NAMALWA (cell line): ENCODE measurements around the gene OAS3.

Experiments used
- DNase-seq: peaks from one replicate; pipeline ENCODE4 v3.0.0-alpha.2; 2015; ENCODE audit warnings: low spot score

OAS3 gene

GRCh38 chr12:112961536-112961935 lies 23.3 kb downstream of the OAS3 start:
- DNase-seq: no peak

DNA sequence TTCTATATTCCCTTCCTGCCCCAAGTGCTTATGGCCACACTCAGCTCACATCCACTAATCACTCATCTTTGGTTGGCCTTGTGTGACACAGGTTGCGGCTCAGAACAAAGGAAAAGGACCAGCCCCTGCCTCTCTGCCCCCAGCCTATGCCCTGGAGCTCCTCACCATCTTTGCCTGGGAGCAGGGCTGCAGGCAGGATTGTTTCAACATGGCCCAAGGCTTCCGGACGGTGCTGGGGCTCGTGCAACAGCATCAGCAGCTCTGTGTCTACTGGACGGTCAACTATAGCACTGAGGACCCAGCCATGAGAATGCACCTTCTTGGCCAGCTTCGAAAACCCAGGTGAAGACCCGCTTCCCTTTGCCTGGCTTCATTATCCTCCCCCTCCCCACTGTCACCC lies 24.3 kb downstream of the OAS3 start:
- no peak for DNase-seq

DNA sequence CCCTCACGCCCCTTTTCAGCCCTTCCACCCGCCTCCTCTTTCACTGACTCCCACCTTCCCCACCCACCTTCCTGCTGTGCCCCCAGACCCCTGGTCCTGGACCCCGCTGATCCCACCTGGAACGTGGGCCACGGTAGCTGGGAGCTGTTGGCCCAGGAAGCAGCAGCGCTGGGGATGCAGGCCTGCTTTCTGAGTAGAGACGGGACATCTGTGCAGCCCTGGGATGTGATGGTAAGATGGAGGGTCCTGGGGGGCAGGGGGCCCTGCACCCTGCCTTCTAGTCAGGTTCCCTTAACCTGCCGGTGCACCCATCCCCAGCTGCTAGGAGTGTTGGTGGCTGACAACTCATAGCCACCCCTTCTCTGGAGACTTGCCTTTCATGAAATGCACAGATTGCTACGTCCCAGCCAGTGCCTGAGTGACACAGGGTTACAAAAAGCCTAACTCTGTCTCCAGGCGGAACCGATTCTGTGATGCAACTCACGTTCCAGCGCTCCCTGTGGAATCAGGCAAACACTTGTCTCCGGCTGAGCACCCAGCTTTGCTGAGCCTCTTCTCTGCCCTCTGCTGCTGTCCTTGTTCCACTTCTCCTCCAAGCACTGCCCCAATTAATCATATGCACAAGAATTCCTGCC lies 25.1 kb downstream of the OAS3 start:
- no peak for DNase-seq

DNA sequence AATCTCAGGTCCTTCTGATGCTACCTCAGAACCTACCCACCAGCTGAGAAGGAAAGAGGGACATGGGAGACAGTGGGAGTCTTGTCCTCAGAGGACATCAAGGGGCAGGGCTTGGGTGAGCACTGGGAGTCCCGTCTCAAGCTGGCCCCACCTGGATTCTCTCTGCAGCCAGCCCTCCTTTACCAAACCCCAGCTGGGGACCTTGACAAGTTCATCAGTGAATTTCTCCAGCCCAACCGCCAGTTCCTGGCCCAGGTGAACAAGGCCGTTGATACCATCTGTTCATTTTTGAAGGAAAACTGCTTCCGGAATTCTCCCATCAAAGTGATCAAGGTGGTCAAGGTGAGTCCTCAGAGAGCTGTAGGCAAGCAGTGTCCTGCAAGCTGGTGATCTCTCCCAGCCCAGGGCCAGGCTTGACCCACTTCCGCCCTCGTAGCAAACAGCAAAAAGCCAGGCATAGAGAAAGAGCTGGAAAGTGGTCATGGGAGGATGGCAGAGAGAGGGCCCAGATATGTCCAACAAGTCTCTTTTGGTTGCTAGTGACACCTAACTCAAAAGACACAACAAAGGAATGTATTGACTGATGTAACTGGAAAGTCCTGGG lies 25.9 kb downstream of the OAS3 start:
- DNase-seq: no peak

DNA sequence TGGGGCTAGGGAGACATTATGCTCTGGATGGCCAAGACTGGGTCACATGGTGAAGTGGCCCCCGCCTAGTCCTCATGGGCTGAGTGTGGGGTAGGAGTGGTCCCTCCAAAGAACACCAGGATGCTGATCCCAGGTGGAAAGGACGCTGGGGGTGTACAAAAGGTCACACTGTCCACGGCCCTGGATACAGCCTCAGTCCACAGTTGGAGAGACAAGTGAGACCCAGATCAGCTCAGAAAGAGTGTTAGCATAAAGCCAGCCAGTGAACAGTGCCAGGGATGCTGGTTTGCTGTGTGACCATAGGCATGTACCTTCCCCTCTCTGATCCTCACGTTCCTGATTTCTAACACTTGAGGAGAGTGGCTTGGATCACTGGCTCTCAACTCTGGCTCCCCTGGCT lies 26.6 kb downstream of the OAS3 start:
- no peak for DNase-seq

GRCh38 chr12:112965643-112966042 lies 27.4 kb downstream of the OAS3 start:
- DNase-seq: no peak

DNA sequence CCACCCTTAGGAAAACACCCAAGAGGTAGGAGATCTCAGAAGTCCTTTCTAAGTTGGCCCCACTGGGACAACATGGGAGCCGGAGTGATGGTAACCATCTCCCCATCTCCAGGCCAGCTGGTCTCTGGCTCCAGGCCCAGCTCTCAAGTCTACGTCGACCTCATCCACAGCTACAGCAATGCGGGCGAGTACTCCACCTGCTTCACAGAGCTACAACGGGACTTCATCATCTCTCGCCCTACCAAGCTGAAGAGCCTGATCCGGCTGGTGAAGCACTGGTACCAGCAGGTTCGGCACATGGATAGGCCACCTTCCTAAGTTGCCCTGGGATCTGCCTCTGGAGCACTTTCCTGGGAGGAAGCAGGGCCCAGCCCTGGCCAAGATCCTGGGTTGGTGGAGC lies 29.0 kb downstream of the OAS3 start:
- DNase-seq: no peak

DNA sequence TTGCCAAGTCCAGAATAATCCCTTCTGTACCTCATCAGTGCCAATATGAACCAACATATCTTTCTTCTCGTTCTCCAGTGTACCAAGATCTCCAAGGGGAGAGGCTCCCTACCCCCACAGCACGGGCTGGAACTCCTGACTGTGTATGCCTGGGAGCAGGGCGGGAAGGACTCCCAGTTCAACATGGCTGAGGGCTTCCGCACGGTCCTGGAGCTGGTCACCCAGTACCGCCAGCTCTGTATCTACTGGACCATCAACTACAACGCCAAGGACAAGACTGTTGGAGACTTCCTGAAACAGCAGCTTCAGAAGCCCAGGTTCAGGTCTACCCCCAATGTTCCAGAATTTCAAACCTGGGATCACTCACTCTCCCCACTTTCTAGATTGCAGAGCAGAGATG lies 29.6 kb downstream of the OAS3 start:
- no peak for DNase-seq

GRCh38 chr12:112969547-112970306 lies 31.5 kb downstream of the OAS3 start:
- DNase-seq: no peak

GRCh38 chr12:112970391-112970790 lies 32.1 kb downstream of the OAS3 start:
- no peak for DNase-seq

- no peak for DNase-seq
These were observed 33.0 kb downstream of the OAS3 start for GRCh38 chr12:112971248-112971647.

DNA sequence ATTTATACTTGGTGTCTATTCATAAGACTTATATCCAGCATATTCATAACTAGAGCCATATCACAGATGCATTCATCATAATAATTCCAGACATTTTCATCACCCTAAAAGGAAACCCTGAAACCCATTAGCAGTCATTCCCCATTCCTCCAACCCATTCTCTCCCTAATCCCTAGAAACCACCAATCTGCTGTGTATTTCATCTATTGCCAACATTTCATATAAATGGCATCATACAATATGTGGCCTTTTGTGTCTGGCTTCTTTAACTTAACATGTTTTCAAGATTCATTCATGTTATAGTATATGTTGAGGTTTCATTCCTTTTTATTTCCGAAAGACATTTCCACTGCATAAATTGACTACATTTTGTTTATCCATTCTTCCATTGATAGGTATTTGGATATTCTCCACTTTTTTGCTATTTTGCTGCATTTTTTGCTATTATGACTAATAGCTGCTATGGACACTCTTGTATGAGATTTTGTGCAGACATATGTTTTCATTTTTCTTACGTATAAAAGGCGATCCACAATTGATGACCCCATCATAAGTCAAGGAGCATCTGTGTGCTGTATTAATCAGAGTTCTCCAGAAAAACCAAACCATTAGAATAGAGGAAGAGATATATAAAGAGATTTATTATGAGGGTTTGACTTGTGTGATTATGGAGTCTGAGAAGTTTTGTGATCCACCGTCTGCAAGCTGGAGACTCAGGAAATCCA lies 34.9 kb downstream of the OAS3 start:
- no peak for DNase-seq

DNA sequence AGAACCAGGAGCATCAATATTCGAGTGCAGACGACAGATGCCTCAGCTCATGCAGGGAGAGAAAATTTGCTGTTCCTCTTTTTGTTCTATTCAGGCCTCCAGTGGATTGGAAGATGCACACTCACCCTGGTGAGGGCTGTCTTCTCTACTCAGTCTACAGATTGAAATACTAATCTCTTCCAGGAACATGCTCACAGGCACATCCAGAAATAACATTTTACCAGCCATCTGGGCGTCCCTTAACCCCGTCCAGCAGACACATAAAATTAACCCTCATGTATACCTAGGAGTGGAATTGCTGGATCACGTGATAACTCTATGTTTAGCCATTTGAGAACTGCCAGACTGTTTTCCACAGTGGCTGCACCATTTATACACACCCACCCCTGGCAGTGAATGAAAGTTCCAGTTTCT lies 35.6 kb downstream of the OAS3 start:
- no peak for DNase-seq

GRCh38 chr12:112974904-112975303 lies 36.6 kb downstream of the OAS3 start:
- DNase-seq: no peak

DNA sequence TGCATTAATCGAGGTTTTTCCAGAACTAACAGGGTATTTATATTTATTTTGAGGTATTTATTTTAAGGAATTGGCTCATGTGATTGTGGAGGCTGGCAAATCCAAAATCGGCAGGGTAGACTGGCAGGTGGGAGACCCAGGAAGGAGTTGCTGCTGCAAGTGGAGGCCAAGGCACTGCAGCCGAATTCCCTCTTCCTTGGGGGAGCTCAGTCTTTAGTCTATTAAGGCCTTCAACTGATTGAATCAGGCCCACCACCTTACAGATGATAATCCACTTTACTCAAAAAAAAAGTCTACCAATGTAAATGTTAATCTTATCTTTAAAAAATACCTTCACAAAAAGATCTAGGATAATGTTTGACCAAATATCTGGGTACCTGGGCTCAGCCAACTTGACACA lies 38.9 kb downstream of the OAS3 start:
- DNase-seq: no peak

DNA sequence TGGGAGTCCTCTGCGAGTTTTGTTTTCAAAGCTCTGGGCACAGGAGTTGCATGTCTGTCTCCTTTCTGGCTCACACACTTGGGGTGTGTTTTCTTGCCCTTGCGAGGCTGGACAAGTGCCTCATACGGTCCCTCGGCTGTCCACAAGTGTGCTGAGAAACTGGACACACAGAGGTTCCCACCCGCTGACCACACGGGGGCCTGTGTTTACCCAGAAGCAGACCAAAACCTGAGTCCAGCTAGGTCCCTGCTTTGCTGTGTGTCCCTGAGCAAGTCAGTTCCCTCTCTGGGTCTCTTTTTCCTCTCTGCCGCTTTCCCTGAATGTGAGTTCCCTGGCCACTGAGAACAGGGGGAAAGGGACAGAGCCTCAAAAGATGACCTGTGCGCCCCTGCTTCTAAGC lies 39.4 kb downstream of the OAS3 start:
- no peak for DNase-seq

DNA sequence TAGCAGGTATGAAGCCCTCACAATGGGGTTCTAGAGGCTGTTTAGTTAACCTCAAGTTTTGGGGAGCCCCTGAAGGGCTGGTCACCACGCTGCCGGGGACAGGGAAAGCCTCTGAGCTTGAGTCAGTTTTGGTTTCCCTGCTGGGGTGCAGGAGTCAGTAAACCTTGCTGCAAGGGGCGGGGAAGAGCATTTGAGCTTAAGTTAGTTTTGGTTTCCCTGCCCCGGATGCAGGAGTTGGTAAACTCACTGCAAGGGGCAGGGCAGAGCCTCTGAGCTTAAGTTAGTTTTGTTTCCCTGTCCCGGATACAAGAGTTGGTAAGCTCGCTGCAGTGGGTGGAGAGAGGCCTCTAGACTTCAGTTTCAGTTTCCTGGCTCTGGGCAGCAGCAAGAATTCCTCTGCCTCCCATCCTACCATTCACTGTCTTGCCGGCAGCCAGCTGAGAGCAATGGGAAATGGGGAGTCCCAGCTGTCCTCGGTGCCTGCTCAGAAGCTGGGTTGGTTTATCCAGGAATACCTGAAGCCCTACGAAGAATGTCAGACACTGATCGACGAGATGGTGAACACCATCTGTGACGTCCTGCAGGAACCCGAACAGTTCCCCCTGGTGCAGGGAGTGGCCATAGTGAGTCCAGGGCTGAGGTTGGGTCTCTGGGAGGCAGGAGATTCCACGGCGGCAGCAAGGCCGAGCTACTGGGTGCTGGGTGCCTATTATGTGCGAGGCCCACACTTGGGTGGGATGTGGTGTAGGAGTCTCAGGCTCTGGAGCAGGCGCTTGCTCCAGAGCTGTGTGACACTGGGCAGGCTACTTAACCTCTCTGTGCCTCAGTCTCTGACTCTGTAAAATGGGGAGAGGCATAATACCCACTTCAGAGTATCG lies 40.1 kb downstream of the OAS3 start, which contains the start of gene OAS2:
Gene OAS2 (plus strand): TSS at position 357 of the 878 bp plus-strand sequence. CDS start 90 bp downstream, at position 447.
- peak; percentile 96 for DNase-seq

DNA sequence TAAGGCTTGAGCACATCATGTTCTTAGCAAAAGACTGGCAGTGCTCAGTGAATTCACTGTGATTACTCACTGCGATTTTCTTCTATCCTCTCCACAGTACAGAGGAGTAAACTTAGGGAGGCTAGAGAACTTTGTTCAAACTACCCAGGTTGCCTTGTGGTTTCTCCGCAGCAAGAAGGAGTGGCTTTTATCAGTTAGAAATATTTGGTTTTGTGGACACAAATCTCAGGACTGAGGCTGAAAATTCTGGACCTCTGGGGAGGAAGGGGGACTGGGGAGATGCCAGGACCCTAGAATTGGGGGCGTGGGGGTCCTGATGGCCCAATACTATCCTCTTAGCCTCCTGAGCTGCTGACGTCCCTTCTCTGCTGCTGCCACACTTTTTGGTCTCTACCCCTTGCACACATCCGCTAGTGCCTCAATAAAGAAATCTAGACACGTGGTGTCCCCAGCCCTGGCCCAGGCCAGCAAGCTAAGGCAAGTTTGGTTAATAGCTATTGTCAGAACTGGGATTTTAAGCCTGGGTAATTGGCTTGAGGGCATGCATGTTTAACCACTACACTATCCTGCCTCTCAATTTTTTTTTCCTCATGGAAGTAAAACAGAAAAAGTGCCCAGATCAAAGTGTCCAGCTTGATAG lies 40.9 kb downstream of the OAS3 start:
- peak; percentile 73 for DNase-seq

- DNase-seq: peak; percentile 69
These were observed 42.4 kb downstream of the OAS3 start for GRCh38 chr12:112980491-112981158.

DNA sequence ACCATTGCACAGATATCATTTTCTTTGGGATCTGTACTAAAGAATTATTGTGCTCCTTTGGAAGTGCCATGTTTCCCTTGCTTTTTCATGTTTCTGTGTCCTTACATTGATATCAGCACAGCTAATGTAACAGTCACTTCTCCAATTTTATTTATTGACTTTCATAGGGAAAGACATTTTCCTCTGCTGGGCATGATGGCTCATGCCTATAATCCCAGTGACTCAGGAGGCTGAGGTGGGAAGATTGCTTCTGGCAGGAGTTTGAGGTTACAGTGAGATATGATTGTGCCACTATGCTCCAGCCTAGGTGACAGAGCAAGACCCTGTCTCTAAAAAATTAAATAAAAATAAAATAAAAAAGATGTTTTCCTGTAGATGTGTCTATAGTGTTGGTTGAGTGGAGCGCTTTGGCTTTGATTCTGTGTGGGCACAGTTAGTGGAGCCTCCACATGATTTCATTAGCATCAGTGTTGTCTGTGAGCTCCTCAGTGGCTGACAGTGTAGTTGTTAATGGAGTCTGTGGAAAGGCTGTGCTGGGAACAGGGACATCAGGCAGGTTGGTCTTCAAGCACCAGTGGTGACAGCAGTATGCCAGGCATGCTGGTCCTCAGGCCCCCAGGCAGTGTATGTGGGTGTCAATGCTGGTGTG lies 47.5 kb downstream of the OAS3 start:
- DNase-seq: no peak
